ENCODE data around the gene C2orf80. TPM values are rescaled to one million over a fixed set of nuclear protein-coding genes. Genes with fewer than 3 reads are reported as not detected.
"Not testable (repeated sequence)": the region's sequence is repeated elsewhere in the genome, so short reads cannot be mapped to it uniquely, and the experiment has no call there.

The C2orf80 gene
- polyA plus RNA-seq, 6 donors from 2014 or later = not detected

- DNase-seq = no peak
- no peaks in the 10 kb centered on the region for H3K36me3 Mint-ChIP-seq
- no peak for ATAC-seq (ENCODE audit: low read depth in 2 of 2)
- peaks cover 0 to 15% (median 8%) of the 10 kb centered on the region in 7 donors for H3K9me3 Mint-ChIP-seq
- no peaks in the 10 kb centered on the region for H3K4me1 Mint-ChIP-seq
- H3K4me3 Mint-ChIP-seq = no peak overlapping the region
- H3K27me3 Mint-ChIP-seq = peaks cover 0 to 4% (median 0%) of the 10 kb centered on the region in 3 donors
- H3K27ac Mint-ChIP-seq = no peak overlapping the region
These were observed 50.4 kb downstream of the C2orf80 start for GRCh38 chr2:208139447-208139846.

GRCh38 chr2:208138334-208138733 lies 51.5 kb downstream of the C2orf80 start:
- H3K9me3 Mint-ChIP-seq = peaks cover 0 to 15% (median 8%) of the 10 kb centered on the region in 7 donors
- H3K27ac Mint-ChIP-seq, H3K4me3 Mint-ChIP-seq: not testable (repeated sequence)

GRCh38 chr2:208136716-208137094 lies 53.1 kb downstream of the C2orf80 start:
- DNase-seq (no peak), ATAC-seq (ENCODE audit: low read depth in 2 of 2) (no peak)
- H3K4me1 Mint-ChIP-seq = no peaks in the 10 kb centered on the region
- no peak overlapping the region for H3K4me3 Mint-ChIP-seq
- peaks cover 0 to 15% (median 7%) of the 10 kb centered on the region in 7 donors for H3K9me3 Mint-ChIP-seq
- no peak overlapping the region for H3K27ac Mint-ChIP-seq
- H3K36me3 Mint-ChIP-seq = no peaks in the 10 kb centered on the region
- H3K27me3 Mint-ChIP-seq = peaks cover 0 to 4% (median 4%) of the 10 kb centered on the region in 3 donors

More at GRCh38 chr2:208138334-208138733, 51.5 kb downstream of the C2orf80 start:
- DNase-seq; ATAC-seq (ENCODE audit: low read depth in 2 of 2); H3K4me1 Mint-ChIP-seq; H3K36me3 Mint-ChIP-seq; H3K27me3 Mint-ChIP-seq: not testable (repeated sequence)

GRCh38 chr2:208135794-208136715 lies 53.8 kb downstream of the C2orf80 start:
- H3K9me3 Mint-ChIP-seq = peaks cover 0 to 15% (median 7%) of the 10 kb centered on the region in 7 donors
- ATAC-seq (ENCODE audit: low read depth in 2 of 2) (no peak), DNase-seq (no peak)
- no peaks in the 10 kb centered on the region for H3K36me3 Mint-ChIP-seq
- no peaks in the 10 kb centered on the region for H3K4me1 Mint-ChIP-seq
- peaks cover 0 to 4% (median 4%) of the 10 kb centered on the region in 3 donors for H3K27me3 Mint-ChIP-seq
- H3K4me3 Mint-ChIP-seq = no peak overlapping the region
- no peak overlapping the region for H3K27ac Mint-ChIP-seq

GRCh38 chr2:208134928-208135586 lies 54.8 kb downstream of the C2orf80 start:
- Mint-ChIP-seq H3K4me1 (no peaks in the 10 kb centered on the region), H3K36me3 (no peaks in the 10 kb centered on the region), H3K9me3 (peaks cover 0 to 15% (median 7%) of the 10 kb centered on the region in 7 donors), H3K27me3 (peaks cover 0 to 4% (median 4%) of the 10 kb centered on the region in 3 donors), H3K27ac (no peak overlapping the region), H3K4me3 (no peak overlapping the region)
- no peak for DNase-seq
- no peak for ATAC-seq (ENCODE audit: low read depth in 2 of 2)

GRCh38 chr2:208130712-208131110 lies 59.1 kb downstream of the C2orf80 start:
- H3K9me3 Mint-ChIP-seq = peaks cover 0 to 8% (median 4%) of the 10 kb centered on the region in 7 donors
- no peaks in the 10 kb centered on the region for H3K36me3 Mint-ChIP-seq
- ATAC-seq (ENCODE audit: low read depth in 2 of 2) (no peak), DNase-seq (no peak)
- H3K27ac Mint-ChIP-seq = no peak overlapping the region
- H3K4me1 Mint-ChIP-seq = no peaks in the 10 kb centered on the region
- no peak overlapping the region for H3K4me3 Mint-ChIP-seq
- peaks cover under 1 to 13% (median 10%) of the 10 kb centered on the region in 3 donors for H3K27me3 Mint-ChIP-seq

GRCh38 chr2:208129744-208130711 lies 59.8 kb downstream of the C2orf80 start, which contains the start of gene CRYGC:
Gene CRYGC, minus strand, starts transcription at chr2:208129828. Its CDS starts 36 bp downstream, at chr2:208129792.
- no peak for ATAC-seq (ENCODE audit: low read depth in 2 of 2)
- peaks cover 0 to 8% (median 4%) of the 10 kb centered on the region in 7 donors for H3K9me3 Mint-ChIP-seq
- H3K4me1 Mint-ChIP-seq = no peaks in the 10 kb centered on the region
- no peaks in the 10 kb centered on the region for H3K36me3 Mint-ChIP-seq
- H3K4me3 Mint-ChIP-seq = peak within 1 kb of the TSS in 1 of 8 donors; percentile 17
- H3K27ac Mint-ChIP-seq = no peak within 1 kb of the TSS
- DNase-seq = no peak
- H3K27me3 Mint-ChIP-seq = peaks cover 8 to 20% (median 17%) of the 10 kb centered on the region in 3 donors

- Mint-ChIP-seq H3K4me1 (peaks cover 4 to 11% (median 7%) of the 10 kb centered on the region in 3 donors), H3K9me3 (peaks cover 0 to 8% (median 4%) of the 10 kb centered on the region in 7 donors)
- ATAC-seq (ENCODE audit: low read depth in 2 of 2) = no peak
These were observed 61.7 kb downstream of the C2orf80 start for GRCh38 chr2:208128136-208128535.

GRCh38 chr2:208127090-208127489 lies 62.7 kb downstream of the C2orf80 start:
- Mint-ChIP-seq H3K4me3 (no peak overlapping the region), H3K36me3 (no peaks in the 10 kb centered on the region), H3K9me3 (peaks cover 0 to 8% (median 4%) of the 10 kb centered on the region in 7 donors), H3K27ac (no peak overlapping the region), H3K27me3 (peaks cover 24 to 30% (median 29%) of the 10 kb centered on the region in 3 donors), H3K4me1 (peaks cover 4 to 11% (median 7%) of the 10 kb centered on the region in 3 donors)
- no peak for DNase-seq
- ATAC-seq (ENCODE audit: low read depth in 2 of 2) = no peak

More at GRCh38 chr2:208128136-208128535, 61.7 kb downstream of the C2orf80 start:
- no peaks in the 10 kb centered on the region for H3K36me3 Mint-ChIP-seq
- DNase-seq = no peak
- H3K4me3 Mint-ChIP-seq = no peak overlapping the region
- H3K27me3 Mint-ChIP-seq = peaks cover 24 to 34% (median 29%) of the 10 kb centered on the region in 3 donors
- no peak overlapping the region for H3K27ac Mint-ChIP-seq

- H3K27me3 Mint-ChIP-seq = peaks cover 32 to 36% (median 33%) of the 10 kb centered on the region in 3 donors
- H3K4me3 Mint-ChIP-seq = no peak overlapping the region
- peaks cover 0 to 8% (median 4%) of the 10 kb centered on the region in 7 donors for H3K9me3 Mint-ChIP-seq
- DNase-seq (no peak), ATAC-seq (ENCODE audit: low read depth in 2 of 2) (no peak)
- no peaks in the 10 kb centered on the region for H3K36me3 Mint-ChIP-seq
- peaks cover 4 to 11% (median 7%) of the 10 kb centered on the region in 3 donors for H3K4me1 Mint-ChIP-seq
- no peak overlapping the region for H3K27ac Mint-ChIP-seq
These were observed 64.6 kb downstream of the C2orf80 start for GRCh38 chr2:208125251-208125650.

GRCh38 chr2:208124013-208124715 lies 65.7 kb downstream of the C2orf80 start, which contains the start of gene CRYGD:
Gene CRYGD, minus strand, starts transcription at chr2:208124524. Its CDS starts 51 bp downstream, at chr2:208124473.
- ATAC-seq (ENCODE audit: low read depth in 2 of 2) = peak; percentile 57 to 58
- H3K9me3 Mint-ChIP-seq, H3K36me3 Mint-ChIP-seq, DNase-seq: not testable (repeated sequence)
- Mint-ChIP-seq H3K27ac (peak within 1 kb of the TSS in 1 of 6 donors; percentile 47), H3K4me1 (peaks cover 4 to 11% (median 7%) of the 10 kb centered on the region in 3 donors), H3K4me3 (peak within 1 kb of the TSS in 6 of 8 donors; percentile 21 to 76 (median 62)), H3K27me3 (peaks cover 33 to 40% (median 33%) of the 10 kb centered on the region in 3 donors)

- H3K4me3 Mint-ChIP-seq = no peak overlapping the region
- H3K4me1 Mint-ChIP-seq = peaks cover 4 to 11% (median 7%) of the 10 kb centered on the region in 3 donors
- no peak for DNase-seq
- H3K9me3 Mint-ChIP-seq = peaks cover 0 to 4% (median 0%) of the 10 kb centered on the region in 7 donors
- H3K27me3 Mint-ChIP-seq = peaks cover 28 to 38% (median 37%) of the 10 kb centered on the region in 3 donors
- ATAC-seq (ENCODE audit: low read depth in 2 of 2) = no peak
- no peak overlapping the region for H3K27ac Mint-ChIP-seq
- no peaks in the 10 kb centered on the region for H3K36me3 Mint-ChIP-seq
These were observed 67.6 kb downstream of the C2orf80 start for GRCh38 chr2:208122248-208122647.
